HEK293T (cell line): ENCODE measurements around the gene C5AR2.

ENCODE experiments used
- ARNT ChIP-seq: fragments of 450-650 bp; IDR thresholded peaks from 2 replicates; pipeline ENCODE4 v1.6.1; 2017; ENCODE audit warnings: mild to moderate bottlenecking
- BHLHE40 ChIP-seq: fragments of 450-650 bp; IDR thresholded peaks from 2 replicates; pipeline ENCODE4 v1.6.1; 2016; ENCODE audit warnings: mild to moderate bottlenecking, moderate library complexity, borderline replicate concordance
- CTBP1 ChIP-seq: fragments of 450-650 bp; IDR thresholded peaks from 2 replicates; pipeline ENCODE4 v1.6.1; 2016; ENCODE audit warnings: borderline replicate concordance
- ELF4 ChIP-seq: fragments of 450-650 bp; IDR thresholded peaks from 2 replicates; pipeline ENCODE4 v1.6.1; 2017; ENCODE audit warnings: antibody characterized with exemption
- FOXA1 ChIP-seq: fragments of 450-650 bp; IDR thresholded peaks from 2 replicates; pipeline ENCODE4 v1.6.1; 2016; ENCODE audit warnings: mild to moderate bottlenecking
- FOXK2 ChIP-seq: fragments of 450-650 bp; IDR thresholded peaks from 2 replicates; pipeline ENCODE4 v1.6.1; 2016; ENCODE audit warnings: mild to moderate bottlenecking
- FOXM1 ChIP-seq: fragments of 450-650 bp; IDR thresholded peaks from 2 replicates; pipeline ENCODE4 v1.6.1; 2017; ENCODE audit warnings: mild to moderate bottlenecking, borderline replicate concordance
- L3MBTL2 ChIP-seq: fragments of 450-650 bp; conservative IDR thresholded peaks from 2 replicates; pipeline ENCODE4 v1.6.1; 2016; ENCODE audit warnings: mild to moderate bottlenecking
- NFRKB ChIP-seq: fragments of 450-650 bp; IDR thresholded peaks from 2 replicates; pipeline ENCODE4 v1.6.1; 2016; ENCODE audit warnings: mild to moderate bottlenecking, moderate library complexity
- SP1 ChIP-seq: fragments of 450-650 bp; IDR thresholded peaks from 2 replicates; pipeline ENCODE4 v1.6.1; 2017
- SUZ12 ChIP-seq: fragments of 450-650 bp; IDR thresholded peaks from 2 replicates; pipeline ENCODE4 v1.6.1; 2016; ENCODE audit warnings: mild to moderate bottlenecking
- TARDBP ChIP-seq: fragments of 450-650 bp; IDR thresholded peaks from 2 replicates; pipeline ENCODE4 v1.6.1; 2016
- ZNF384 ChIP-seq: fragments of 450-650 bp; IDR thresholded peaks from 2 replicates; pipeline ENCODE4 v1.6.1; 2016
- TF ChIP-seq, protein P1 (sequence below): fragments of 450-650 bp; IDR thresholded peaks from 2 replicates; pipeline ENCODE4 v1.6.1; 2016

DNA sequence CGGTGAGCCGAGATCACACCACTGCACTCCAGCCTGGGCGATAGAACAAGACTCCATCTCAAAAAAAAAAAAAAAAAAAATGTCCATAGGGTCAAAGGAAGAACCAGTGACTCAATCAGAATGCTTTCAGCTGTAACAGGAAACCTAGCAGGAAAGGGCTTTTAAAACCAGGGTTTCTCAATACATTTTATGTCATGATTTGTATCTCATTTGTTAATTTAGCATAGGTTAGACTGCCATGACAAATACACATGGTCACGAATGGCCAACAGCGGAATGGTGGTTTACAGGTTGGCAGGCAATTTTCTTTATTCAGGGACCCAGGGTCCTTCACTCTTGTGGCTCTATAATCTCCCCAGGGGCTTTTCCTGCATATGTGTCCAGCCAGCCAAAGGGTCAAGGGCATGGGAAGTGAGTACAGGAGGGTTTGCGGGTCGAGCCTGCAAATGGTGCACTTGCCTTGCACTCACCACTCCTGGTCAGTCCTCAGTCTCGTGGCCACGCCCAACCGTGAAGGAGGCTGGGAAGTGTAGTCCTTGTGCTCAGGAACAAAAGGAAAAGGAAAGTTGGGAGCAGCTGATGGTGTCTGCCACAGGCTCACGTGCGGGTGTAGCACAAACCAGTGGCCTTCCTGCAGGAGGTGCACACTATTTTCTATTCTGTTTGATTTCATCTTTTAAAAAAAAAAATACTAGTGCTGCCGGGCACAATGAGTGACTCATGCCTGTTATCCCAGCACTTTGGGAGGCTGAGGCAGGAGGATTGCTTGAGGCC, 32.0 kb downstream of the C5AR2 start:
- TF ChIP-seq FOXK2, result no peak
- TF ChIP-seq TARDBP, result no peak
- TF ChIP-seq NFRKB, result no peak
- no peak for TF ChIP-seq SUZ12
- TF ChIP-seq FOXM1, result no peak
- no peak for TF ChIP-seq BHLHE40
- no peak for TF ChIP-seq FOXA1
- no peak for TF ChIP-seq ELF4
- TF ChIP-seq SP1, result no peak
- no peak for TF ChIP-seq ZNF384
- TF ChIP-seq, protein P1, sequence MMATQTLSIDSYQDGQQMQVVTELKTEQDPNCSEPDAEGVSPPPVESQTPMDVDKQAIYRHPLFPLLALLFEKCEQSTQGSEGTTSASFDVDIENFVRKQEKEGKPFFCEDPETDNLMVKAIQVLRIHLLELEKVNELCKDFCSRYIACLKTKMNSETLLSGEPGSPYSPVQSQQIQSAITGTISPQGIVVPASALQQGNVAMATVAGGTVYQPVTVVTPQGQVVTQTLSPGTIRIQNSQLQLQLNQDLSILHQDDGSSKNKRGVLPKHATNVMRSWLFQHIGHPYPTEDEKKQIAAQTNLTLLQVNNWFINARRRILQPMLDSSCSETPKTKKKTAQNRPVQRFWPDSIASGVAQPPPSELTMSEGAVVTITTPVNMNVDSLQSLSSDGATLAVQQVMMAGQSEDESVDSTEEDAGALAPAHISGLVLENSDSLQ, result no peak
- TF ChIP-seq CTBP1, result no peak
- no peak for TF ChIP-seq L3MBTL2
- no peak for TF ChIP-seq ARNT
